ENCODE data around the gene CALD1.

CALD1 gene

DNA sequence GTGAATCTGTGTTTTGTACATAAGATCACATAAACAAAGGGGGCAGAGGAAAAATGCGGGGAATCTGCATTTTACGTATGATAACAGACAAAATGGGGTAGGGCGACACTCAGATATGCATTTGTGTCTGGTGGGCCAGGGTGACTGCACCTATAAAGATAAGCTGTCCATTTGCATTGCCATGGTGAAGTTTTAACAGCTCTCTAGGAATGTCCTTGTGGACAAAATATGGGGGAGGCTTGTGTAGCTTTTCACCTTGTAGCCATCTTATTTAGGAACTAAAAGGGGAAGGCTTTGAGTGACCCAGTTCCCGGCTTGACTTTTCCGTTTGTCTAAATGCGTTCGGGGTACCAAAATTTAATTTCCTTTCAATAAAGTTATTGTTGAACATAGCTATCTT lies 114.5 kb downstream of the CALD1 start:
- DNase-seq: no peak

DNA sequence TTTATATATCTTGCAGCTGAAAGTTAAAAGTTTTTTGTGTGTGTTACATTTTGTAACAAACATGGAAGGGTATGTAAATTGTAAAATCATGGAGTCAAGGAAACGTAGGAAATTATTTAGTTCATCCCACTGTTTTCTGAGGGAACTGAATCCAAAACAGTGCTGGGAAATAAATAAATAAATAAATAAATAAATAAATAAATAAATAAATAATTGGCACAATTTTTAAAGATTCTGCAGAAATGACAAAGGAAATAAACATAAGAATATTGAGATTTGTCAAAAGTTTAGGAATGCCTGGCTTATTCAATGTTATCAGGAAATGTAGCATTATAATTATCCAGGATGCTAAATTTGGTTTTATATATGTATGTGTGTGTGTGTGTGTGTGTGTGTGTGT lies 115.5 kb downstream of the CALD1 start:
- DNase-seq: no peak

DNA sequence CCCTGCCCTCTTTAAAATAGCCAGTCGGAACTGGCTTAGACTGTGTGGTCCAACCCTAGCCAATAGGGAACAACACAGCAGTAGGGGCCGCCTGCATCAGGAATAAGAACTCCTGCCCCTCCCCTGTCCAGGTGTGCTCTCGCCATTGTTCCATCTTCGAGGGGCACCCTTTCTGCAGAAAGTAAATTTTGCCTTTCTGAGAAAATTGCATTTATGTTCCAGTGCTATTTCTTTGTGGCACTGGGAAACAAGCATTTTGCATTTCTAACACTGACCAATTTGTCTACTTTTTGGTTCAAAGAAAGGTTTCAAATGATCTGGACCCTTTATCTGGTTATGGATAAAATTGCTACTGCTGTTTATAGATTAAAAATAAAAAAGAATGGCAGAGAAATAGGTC lies 116.6 kb downstream of the CALD1 start:
- no peak for DNase-seq

DNA sequence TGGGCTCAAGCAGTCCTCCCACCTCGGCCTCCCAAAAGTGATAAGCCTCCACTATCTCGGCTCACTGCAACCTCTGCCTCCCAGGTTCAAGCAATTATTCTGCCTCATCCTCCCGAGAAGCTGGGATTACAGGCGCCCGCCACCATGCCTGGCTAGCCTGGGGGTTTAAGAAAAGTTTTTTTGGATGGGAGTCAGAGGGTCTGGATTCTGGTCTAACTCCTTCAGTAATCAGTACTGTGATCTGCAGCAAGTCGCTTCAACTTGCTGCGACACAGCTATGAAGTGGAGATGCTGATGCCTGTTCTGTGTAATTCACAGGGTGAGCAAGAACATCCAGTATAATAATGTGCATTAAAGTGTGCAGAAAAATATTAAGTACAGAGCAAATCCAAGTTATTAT lies 118.5 kb downstream of the CALD1 start:
- DNase-seq: no peak

DNA sequence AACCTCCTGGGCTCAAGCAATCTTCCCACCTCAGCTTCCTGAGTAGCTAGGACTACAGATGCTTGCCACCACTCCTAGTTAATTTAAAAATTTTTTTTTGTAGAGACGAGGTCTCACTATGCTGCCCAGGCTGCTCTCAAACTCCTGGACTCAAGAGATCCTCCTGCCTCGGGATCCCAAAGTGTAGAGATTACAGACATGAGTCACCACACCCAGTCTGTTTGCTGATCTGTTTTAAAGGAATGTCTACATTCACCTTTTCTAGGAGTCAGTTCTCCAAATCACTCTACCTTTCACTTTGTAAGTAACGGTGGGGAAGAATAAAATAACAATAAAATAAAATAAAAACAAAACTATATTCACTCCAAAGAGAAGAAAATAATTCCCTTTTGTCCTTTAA lies 120.3 kb downstream of the CALD1 start:
- no peak for DNase-seq

DNA sequence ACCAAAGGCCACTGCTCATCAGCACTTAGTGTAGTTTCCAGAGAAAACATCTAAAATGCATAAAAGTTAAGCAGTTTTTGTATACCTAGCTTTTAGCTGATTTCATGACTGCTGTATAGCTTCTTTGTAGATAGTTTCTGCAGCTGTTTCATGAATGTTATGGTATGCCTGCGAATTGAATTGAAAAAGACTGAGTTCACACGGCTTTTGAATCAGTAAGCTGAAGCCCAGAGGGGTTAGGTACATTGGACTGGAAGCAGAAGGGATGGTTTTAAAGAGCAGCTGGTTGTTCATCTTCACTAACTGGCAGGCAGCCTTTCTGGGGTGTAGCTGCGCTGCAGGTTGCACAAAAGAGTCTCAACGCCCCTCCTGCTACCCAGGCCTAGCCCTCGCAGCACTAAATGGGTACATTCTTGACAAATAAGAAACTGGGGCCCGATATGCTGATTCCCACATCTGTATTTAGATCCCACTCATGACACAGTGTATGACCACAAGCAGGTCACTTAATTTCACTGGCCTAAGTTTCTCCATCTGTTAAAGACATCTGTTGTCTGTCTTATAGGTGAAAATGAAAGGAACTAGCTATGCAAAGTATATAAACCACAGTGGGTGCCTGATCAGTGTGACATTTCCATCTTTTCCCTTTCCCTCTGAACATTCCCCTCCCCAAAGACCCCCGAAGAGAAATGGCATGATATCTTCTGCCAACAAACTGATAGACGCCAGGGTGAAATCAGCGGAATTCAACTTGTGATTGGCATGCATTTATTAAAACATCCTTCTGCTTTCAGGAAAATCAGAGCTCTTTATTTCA lies 120.9 kb downstream of the CALD1 start:
- no peak for DNase-seq

DNA sequence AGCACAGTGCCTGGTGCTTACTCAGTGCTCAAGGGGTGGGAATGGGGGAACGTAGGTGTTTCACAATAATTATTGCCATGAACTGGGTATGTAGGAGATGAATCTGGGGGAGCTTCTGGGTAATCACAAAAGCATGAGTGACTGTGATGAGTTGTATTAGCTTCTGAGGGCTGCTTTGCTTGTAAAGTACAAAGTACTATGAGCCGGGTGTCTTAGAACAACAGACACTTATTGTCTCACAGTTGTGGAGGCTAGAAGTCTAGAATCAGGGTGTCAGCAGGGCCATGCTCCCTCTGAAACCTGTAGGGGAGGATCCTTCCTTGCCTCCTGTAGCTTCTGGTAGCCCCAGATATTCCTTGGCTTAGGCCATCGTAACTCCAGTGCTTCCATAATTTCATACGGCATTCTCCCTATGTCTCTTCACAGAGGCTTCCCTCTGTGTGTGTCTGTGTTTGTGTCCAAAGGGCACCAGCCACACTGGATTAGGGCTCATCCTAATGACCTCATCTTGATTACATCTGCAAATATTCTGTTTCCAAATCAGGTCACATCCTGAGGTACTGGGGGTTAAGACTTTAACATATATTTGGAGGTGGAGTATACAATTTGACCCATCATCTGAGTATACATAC lies 122.1 kb downstream of the CALD1 start:
- DNase-seq: peak in 6 of 56 donors; percentile 2 to 51 (median 24)

DNA sequence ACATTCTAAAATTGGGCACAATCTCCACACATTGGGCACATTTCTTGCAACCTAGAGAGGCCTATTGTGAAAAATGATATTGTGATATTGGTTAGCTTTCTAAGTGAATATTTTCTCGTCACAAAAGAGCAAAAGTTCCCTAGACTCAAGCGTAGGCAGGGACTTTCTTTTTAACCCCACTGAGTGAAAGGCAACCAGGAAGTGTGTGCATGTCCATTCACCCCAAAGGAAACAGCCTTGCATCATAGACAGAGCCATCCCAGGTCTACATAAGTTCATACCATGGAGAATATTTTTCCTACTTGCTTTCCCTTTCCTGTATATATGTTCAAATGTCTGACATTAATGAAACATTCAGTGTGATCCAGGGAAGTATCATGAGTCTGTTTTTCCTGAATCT lies 122.6 kb downstream of the CALD1 start:
- no peak for DNase-seq

DNA sequence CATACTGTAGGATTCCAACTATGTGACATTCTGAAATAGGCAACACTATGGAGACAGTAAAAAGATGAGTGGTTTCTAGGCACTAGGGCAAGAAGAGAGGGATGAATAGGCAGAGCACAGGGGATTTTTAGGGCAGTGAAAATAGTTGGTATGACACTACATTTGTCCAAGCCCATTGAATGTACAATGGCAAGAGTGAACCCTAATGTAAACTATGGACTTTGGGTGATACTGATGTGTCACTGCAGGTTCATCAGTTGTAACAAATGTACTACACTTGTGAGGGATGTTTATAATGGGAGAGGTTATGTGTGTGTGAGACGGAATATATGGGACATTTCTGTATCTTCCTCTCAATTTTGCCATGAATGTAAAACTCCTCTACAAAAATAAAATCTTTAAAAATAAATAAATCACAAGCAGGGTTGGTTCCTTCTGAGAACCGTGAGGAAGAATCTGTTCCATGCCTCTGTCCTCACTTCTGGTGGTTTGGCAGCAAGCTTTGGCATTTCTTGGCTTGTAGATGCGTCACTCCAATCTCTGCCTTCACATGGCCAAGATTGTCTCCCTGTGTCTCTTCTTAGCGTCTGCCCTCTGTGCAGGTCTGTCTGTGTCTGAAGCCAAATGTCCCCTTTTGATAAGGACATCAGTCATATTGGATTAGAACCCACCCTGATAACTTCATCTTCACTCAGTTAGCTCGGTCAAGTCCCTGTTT lies 123.8 kb downstream of the CALD1 start:
- DNase-seq: no peak

DNA sequence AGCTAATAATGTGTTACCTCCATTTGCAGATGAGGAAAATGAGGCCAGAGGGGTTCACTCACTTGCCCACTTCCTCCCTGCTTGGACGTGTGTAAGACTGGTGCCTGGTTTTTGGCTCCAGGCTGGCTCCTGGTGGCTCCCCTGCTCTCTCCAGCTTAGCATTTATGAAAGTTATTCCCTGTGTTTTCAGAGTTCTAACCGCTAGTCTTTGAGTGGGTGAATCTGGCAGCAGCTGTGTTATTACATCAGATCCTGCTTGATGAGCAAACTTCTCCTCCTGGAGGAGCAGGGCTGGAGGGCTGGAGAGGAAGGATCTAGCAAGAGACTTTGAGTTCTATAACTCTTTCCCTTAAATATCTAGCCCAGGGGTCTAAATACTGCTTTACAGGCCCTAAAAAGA lies 125.9 kb downstream of the CALD1 start:
- DNase-seq: no peak

DNA sequence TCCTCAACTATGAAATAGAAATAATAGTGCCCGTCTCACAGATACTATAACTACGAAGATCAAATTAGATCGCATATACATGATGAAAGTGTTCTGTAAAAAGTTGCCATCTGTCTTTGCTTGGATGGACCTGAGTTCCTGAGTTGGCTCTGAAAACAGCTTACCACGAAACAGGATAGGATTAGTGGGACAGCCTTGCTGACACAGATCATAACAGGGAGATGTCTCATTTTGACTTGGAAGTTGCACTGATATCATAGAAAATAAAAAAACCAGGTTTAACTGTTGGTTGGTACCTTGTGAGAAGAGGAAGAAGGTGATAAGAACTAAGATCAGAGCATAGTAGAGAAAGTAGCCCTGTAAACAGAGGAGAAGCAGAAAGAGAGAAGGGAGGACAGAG lies 127.6 kb downstream of the CALD1 start:
- no peak for DNase-seq

DNA sequence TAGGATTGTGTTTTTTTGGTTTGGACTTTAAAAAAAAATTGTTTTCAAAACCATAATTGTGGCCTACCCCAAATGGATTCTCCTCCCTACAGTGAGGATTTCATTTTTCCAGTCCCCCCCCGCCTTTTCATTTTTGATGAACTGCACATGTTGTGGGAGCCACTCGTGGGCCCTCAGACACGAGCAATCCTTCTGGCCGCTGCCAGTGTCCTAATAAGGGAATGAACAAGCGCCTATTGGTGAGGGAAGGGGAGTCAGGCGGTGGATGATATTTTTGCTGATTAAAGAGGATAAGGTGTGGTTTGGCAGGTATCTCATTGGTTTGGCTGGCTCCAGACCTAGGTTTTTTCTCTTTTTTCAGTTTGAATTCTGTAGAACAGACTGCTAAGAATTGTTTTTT lies 128.2 kb downstream of the CALD1 start:
- DNase-seq: no peak

DNA sequence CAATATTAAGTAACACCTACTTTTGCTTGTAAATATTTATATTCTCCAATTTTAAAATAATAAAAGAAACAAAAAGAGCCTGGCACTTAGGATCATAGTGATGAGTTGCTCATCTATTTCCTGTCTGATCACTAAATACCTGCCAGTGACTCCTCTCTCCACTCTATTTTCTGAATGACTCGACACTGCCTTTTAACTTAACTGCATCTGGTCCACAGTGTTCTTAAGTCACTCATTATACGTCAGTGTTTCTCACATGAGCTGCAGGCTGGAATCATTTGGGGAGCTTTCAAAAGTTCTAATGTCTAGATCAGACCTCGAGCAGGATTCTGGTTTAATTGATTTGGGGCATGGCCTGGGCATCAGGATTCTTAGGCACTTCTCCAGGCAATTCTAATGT lies 128.9 kb downstream of the CALD1 start:
- no peak for DNase-seq

DNA sequence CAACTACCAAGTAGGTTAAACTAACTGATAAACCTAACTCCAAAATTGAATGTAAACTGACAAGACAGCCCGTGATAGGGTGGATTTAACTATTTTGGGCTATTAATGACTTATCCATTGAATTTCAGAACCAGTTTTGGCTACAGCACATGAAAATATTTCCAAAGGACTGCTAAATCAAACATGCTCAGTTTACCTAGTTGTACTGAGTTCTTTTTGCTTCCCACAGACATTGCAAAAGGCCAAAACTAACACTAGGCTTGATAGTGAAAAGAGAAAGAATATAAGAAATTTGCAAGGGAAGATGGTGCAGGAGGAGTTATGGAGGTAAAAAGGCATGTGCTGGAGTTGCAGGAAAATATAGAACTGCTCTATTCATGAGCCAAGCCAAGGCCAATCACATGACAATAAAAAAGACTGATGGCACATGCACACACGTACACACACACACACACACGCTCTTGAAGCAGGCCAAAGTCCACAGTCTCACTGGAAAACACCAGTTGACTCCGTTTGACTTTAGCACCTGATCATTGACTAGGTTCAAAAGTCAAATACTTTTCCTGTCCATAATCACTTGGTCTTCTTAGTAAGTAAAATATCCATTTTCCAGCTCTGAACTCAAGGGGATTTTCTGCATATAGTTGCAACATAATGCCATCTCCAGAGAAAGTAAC lies 130.9 kb downstream of the CALD1 start:
- no peak for DNase-seq

DNA sequence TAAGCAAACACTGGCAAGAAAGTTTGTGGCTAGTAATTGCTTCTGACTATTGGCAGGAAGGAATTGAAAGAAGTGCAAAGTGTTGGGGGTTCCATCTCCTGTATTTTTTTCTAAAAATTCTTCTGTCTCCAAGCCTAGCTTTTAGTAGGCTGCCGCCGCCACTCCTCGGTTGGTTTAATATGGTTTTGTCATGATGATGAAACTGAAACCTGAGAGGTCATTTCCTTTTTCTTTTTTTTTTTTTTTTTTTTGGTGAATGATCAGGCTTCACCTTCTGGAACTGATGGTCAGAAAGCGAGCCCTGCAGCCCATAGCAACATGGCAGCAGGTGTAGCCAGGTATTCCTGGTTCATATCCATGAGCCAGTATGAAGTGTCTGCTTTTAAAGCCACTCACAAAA lies 131.5 kb downstream of the CALD1 start:
- no peak for DNase-seq

DNA sequence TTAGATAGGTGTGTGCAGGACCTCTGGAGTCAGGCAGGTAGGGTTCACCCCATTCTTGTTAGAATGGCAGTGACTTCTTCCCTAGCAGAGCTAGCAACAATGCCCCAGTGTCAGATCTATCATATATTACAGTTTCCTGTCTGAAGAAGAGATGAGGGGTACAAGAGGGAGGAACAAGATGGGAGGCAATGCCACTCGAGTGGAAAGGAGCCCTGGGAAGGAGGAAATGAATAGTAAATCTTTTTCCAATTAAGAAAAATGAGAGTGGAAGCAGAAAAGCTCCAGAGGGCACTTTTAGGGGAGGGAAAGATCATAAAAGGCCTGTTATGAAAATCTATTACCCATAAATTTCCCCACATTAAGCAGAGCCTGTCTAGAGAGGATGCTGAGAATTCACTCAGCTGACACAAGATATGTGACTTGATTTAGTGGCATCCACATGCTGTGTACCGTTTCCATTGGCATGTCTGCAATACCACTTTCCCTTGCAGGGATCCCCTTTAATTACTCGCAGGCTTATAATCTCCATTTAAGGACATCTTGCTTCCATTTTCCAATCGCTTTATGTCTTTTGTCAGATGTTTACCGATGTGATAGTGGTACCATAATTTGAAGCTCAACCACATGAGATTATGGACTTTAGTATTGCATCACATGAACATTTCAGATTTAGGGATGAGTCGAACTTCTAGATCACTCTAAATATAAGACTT lies 136.9 kb downstream of the CALD1 start:
- DNase-seq: no peak

DNA sequence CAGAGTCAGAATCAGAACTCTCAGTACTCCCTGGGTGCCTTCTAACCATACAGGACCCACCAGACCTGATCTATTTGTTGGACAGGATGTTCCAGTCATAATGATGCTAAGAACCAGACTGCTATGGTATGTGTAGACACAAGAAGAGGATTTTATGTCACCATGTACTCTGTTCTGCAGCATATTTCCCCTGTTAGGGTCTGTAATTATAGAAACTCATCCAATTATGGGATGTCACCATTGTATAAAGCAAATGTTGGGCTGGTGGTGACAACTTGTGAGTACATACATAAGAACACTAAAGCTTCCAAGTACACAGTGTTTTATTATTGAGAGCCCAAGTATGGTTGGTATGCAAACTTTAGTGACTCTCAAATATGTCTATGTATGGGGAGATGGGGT lies 139.8 kb downstream of the CALD1 start:
- no peak for DNase-seq

DNA sequence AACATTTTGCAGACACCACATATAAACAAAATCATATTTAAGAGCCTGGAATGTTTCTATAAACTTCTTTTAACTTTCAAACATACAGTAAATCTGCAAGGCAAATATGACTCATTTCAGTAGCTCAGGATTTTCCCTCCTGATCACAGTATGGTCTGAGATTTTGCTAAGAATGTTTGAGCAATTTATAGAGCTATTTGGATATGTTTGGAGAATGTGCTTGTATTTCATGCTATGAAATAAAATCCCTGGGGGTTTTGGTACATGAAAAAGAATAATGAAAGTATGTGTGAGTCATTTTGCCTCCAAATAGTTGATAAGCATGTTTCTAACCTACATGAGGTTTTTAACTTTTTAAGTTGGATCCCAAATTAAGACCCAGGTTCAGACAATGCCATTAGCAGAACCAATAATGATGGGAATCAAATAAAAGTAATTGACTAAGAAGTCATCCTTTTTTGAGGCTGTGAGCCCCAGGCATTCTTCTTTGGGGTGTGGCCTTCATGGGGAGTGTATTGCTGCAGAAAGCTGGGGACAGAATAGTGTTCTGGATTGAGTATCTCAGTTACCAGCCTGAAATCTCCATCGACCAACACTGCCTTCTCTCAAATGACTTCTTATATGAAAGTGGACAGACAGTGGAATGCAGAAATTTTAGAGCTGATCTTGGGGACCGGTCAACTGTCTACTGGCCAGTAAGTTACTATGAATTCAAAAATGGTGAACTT lies 140.8 kb downstream of the CALD1 start:
- no peak for DNase-seq

DNA sequence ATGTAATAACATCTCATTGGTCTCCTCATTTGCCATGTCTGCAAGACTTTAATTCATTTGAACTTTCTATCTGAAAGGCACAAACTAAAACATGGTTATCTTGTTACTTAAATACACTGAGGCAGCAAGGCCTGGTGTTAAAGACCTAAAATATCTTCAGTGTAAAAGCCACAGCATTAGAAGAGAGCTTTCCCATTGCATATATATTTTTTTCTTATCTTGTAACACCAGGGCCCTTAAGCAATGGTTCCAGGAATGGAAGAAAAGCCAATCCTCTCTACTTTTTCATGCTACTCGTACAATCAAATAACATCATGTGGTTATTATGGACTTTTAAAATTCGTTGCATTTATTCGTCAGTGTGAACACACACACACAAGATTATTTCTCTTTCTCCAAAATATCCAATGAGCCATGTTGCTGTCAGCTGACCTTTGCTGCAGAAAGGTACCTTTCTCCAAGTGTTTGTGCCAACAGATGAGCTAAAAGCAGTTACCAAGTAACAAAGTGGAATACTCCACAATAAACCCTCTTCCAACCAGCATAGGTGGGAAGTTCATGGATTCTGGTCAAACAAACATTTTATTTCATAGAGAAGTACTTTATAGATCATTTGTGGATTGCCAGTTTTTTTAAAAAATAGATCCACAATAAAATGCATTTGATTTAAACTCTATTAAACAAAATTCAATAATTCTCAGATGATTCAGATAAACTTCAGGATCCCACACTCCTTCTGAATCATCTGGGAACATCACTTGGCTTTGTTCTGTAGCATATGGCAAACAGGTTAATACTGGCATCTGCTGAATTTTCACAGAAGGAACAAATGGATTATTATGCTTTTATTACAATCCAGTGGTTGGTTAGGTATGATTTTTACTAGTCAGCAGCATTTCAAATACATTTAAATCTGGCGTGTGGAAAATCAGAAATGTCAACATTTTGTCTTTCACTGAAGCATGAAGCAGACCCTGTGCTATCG lies 143.6 kb downstream of the CALD1 start:
- no peak for DNase-seq
